ENCODE results near the gene GTF2F1.
"Not testable (repeated sequence)": the region's sequence is repeated elsewhere in the genome, so short reads cannot be mapped to it uniquely, and the experiment has no call there.

The GTF2F1 gene

GRCh38 chr19:6384381-6384780 is 8.6 kb downstream of the GTF2F1 start:
- DNase-seq (ENCODE audit: low read depth in 2 of 2), result no peak

GRCh38 chr19:6383188-6383587 is 9.8 kb downstream of the GTF2F1 start:
- DNase-seq (ENCODE audit: low read depth in 2 of 2), result no peak

- DNase-seq (ENCODE audit: low read depth in 2 of 2), result no peak
These were observed 11.8 kb downstream of the GTF2F1 start for GRCh38 chr19:6381030-6381750.

- DNase-seq (ENCODE audit: low read depth in 2 of 2), result no peak
These were observed 13.2 kb downstream of the GTF2F1 start for GRCh38 chr19:6379744-6380143.

- no peak for DNase-seq (ENCODE audit: low read depth in 2 of 2)
These were observed 14.5 kb downstream of the GTF2F1 start for GRCh38 chr19:6378486-6378885.

GRCh38 chr19:6378041-6378440 is 14.9 kb downstream of the GTF2F1 start:
- no peak for DNase-seq (ENCODE audit: low read depth in 2 of 2)

- DNase-seq (ENCODE audit: low read depth in 2 of 2), result no peak
These were observed 16.3 kb downstream of the GTF2F1 start for GRCh38 chr19:6376512-6377190.

GRCh38 chr19:6375411-6376010 is 17.5 kb downstream of the GTF2F1 start, which contains the start of gene PSPN:
Gene PSPN (minus strand): TSS chr19:6375933. CDS start chr19:6375849, 84 bp downstream.
- no peak for DNase-seq (ENCODE audit: low read depth in 2 of 2)

- no peak for DNase-seq (ENCODE audit: low read depth in 2 of 2)
These were observed 18.1 kb downstream of the GTF2F1 start for GRCh38 chr19:6374711-6375410.

GRCh38 chr19:6374161-6374709 is 18.7 kb downstream of the GTF2F1 start:
- no peak for DNase-seq (ENCODE audit: low read depth in 2 of 2)

GRCh38 chr19:6373813-6374108 is 19.2 kb downstream of the GTF2F1 start:
- DNase-seq (ENCODE audit: low read depth in 2 of 2), result no peak

- peak; percentile 92 to 97 for DNase-seq (ENCODE audit: low read depth in 2 of 2)
These were observed 19.7 kb downstream of the GTF2F1 start for GRCh38 chr19:6373096-6373812.

- DNase-seq (ENCODE audit: low read depth in 2 of 2), result peak; percentile 82 to 92
These were observed 20.3 kb downstream of the GTF2F1 start, which contains the start of gene ALKBH7 for GRCh38 chr19:6372594-6373095. Gene ALKBH7 (plus strand): TSS chr19:6372794. CDS start chr19:6372821, 27 bp downstream.

GRCh38 chr19:6364353-6364752 is 28.6 kb downstream of the GTF2F1 start:
- DNase-seq (ENCODE audit: low read depth in 2 of 2), result no peak

- no peak for DNase-seq (ENCODE audit: low read depth in 2 of 2)
These were observed 30.6 kb downstream of the GTF2F1 start for GRCh38 chr19:6362351-6362801.

GRCh38 chr19:6362027-6362350 is 31.0 kb downstream of the GTF2F1 start:
- DNase-seq (ENCODE audit: low read depth in 2 of 2), result no peak

- not testable (repeated sequence) for DNase-seq (ENCODE audit: low read depth in 2 of 2)
These were observed 32.1 kb downstream of the GTF2F1 start for GRCh38 chr19:6360857-6361216.

- not testable (repeated sequence) for DNase-seq (ENCODE audit: low read depth in 2 of 2)
These were observed 32.5 kb downstream of the GTF2F1 start for GRCh38 chr19:6360445-6360844.

- no peak for DNase-seq (ENCODE audit: low read depth in 2 of 2)
These were observed 33.2 kb downstream of the GTF2F1 start for GRCh38 chr19:6359568-6360341.

GRCh38 chr19:6358003-6358402 is 35.0 kb downstream of the GTF2F1 start:
- DNase-seq (ENCODE audit: low read depth in 2 of 2), result no peak

Measured in stimulated activated CD8-positive, alpha-beta memory T cell treated with anti-CD3 and anti-CD28 coated beads, Interleukin-2, amount 100 ng/mL, for 1 hour (primary cell).